SK-N-SH (cell line): ENCODE data around the gene PLS3. TPM values are rescaled to one million over a fixed set of nuclear protein-coding genes. Genes with fewer than 3 reads are reported as not detected.

Source experiments
- CTCF ChIA-PET: fragments of 300-600, 350-600 bp; formaldehyde crosslinking; extraction: SDS; loops from one replicate; lab custom pipeline; 2021; lab: Yijun Ruan, JAX
- POLR2A ChIA-PET: fragments of 350-600 bp; sonication (Branson Sonifier 250); formaldehyde crosslinking; extraction: SDS; loops from one replicate; lab custom pipeline; 2020; ENCODE audit warnings: antibody characterized with exemption, inconsistent platforms; lab: Yijun Ruan, JAX
- DNase-seq: peaks from one replicate; pipeline ENCODE4 v3.0.0; 2012
- H2AFZ ChIP-seq: fragments of 200-600 bp; sonication (generic); 2 replicates; pipeline ENCODE4 v1.8.1; 2016; ENCODE audit warnings: antibody characterized with exemption, mild to moderate bottlenecking, low read depth
- H3F3A ChIP-seq: fragments of 200-600 bp; sonication (generic); replicated peaks from 2 replicates; pipeline ENCODE3; 2016; ENCODE audit warnings: antibody characterized with exemption, mild to moderate bottlenecking; ENCODE audit not compliant: insufficient read depth
- H3K27ac ChIP-seq, 2 experiments: fragments of 200-500 bp in 1 of 2; fragments of 200-600 bp in 1 of 2; sonication (Bioruptor generic) in 1 of 2; sonication (generic), shearing (Covaris generic) in 1 of 2; 2 replicates each; pipeline versions ENCODE4 v1.5.1 to v1.6.1; 2014 to 2016; ENCODE audit warnings: low read depth in 2 of 2, inconsistent platforms in 1 of 2, low read length in 1 of 2, mild to moderate bottlenecking in 1 of 2, mixed read lengths in 1 of 2
- H3K27me3 ChIP-seq: fragments of 200-600 bp; sonication (generic), shearing (Covaris generic); 2 replicates; pipeline ENCODE4 v1.6.1; 2016; ENCODE audit warnings: mixed run types; ENCODE audit not compliant: insufficient read depth
- H3K36me3 ChIP-seq, 2 experiments: fragments of 200-500 bp in 1 of 2; fragments of 200-600 bp in 1 of 2; sonication (Bioruptor generic) in 1 of 2; sonication (generic) in 1 of 2; replicated peaks in 1 of 2; 2 replicates each; pipeline versions ENCODE3 to v1.5.1; 2014 to 2016; ENCODE audit warnings: low read length in 1 of 2, mild to moderate bottlenecking in 1 of 2; ENCODE audit not compliant: insufficient read depth in 2 of 2, control insufficient read depth in 1 of 2
- H3K4me1 ChIP-seq, 2 experiments: fragments of 200-500 bp in 1 of 2; fragments of 200-600 bp in 1 of 2; sonication (Bioruptor generic) in 1 of 2; sonication (generic), shearing (Covaris generic) in 1 of 2; 2 replicates each; pipeline versions ENCODE4 v1.5.1 to v1.6.1; 2014 to 2016; ENCODE audit warnings: low read depth in 1 of 2, low read length in 1 of 2, mixed run types in 1 of 2; ENCODE audit not compliant: insufficient read depth in 2 of 2, control insufficient read depth in 1 of 2
- H3K4me2 ChIP-seq: fragments of 200-600 bp; sonication (generic), shearing (Covaris generic); 2 replicates; pipeline ENCODE4 v1.6.1; 2017; ENCODE audit warnings: mixed run types
- H3K4me3 ChIP-seq, 2 experiments: fragments of 200-500 bp in 1 of 2; fragments of 200-600 bp in 1 of 2; sonication (Bioruptor generic) in 1 of 2; sonication (generic), shearing (Covaris generic) in 1 of 2; 2 replicates each; pipeline versions ENCODE4 v1.5.1 to v1.8.1; 2014 to 2016; ENCODE audit warnings: low read depth in 2 of 2, inconsistent platforms in 1 of 2, low read length in 1 of 2, mild to moderate bottlenecking in 1 of 2, mixed read lengths in 1 of 2, moderate library complexity in 1 of 2
- H3K79me2 ChIP-seq: fragments of 200-600 bp; sonication (generic); 2 replicates; pipeline ENCODE4 v1.8.1; 2017; ENCODE audit warnings: mild to moderate bottlenecking; ENCODE audit not compliant: insufficient read depth
- H3K9ac ChIP-seq: fragments of 200-600 bp; sonication (generic); 2 replicates; pipeline ENCODE4 v1.6.1; 2017; ENCODE audit warnings: mixed run types
- H3K9me2 ChIP-seq: fragments of 200-600 bp; sonication (generic); 2 replicates; pipeline ENCODE4 v1.6.1; 2017; ENCODE audit warnings: mixed run types
- H3K9me3 ChIP-seq: fragments of 200-600 bp; sonication (generic); 2 replicates; pipeline ENCODE4 v1.6.1; 2017; ENCODE audit warnings: mixed run types, mild to moderate bottlenecking, moderate library complexity
- H4K20me1 ChIP-seq: fragments of 200-600 bp; sonication (generic); 2 replicates; pipeline ENCODE4 v1.6.1; 2017; ENCODE audit warnings: mild to moderate bottlenecking, mixed run types; ENCODE audit not compliant: insufficient read depth
- CHD2 ChIP-seq: fragments of 150-350 bp; IDR thresholded peaks from 2 replicates; pipeline ENCODE4 v1.6.1; 2018; ENCODE audit warnings: low read length; ENCODE audit not compliant: partially characterized antibody
- ELF1 ChIP-seq: IDR thresholded peaks from 2 replicates; pipeline ENCODE4 v1.4.0; 2012
- EP300 ChIP-seq, 2 experiments: IDR thresholded peaks; 2 replicates each; pipeline versions ENCODE4 v1.4.0 to v1.6.1; 2012; ENCODE audit warnings: borderline replicate concordance in 1 of 2, low read depth in 1 of 2, low read length in 1 of 2
- EZH2phosphoT487 ChIP-seq: fragments of 200-600 bp; sonication (generic); IDR thresholded peaks from 2 replicates; pipeline ENCODE4 v1.6.1; 2017; ENCODE audit warnings: low read depth, mixed run types, mild to moderate bottlenecking, antibody characterized with exemption, moderate library complexity, borderline replicate concordance
- FOSL2 ChIP-seq: IDR thresholded peaks from 2 replicates; pipeline ENCODE4 v1.4.0; 2012; ENCODE audit warnings: low read depth, mild to moderate bottlenecking, moderate library complexity, borderline replicate concordance
- FOXJ3 ChIP-seq: sonication (generic); formaldehyde crosslinking; IDR thresholded peaks from 2 replicates; pipeline ENCODE4 v1.5.1; 2020; ENCODE audit warnings: mild to moderate bottlenecking, missing genetic modification reagents
- FOXM1 ChIP-seq: IDR thresholded peaks from 2 replicates; pipeline ENCODE4 v1.4.0; 2012; ENCODE audit warnings: low read depth, mild to moderate bottlenecking
- GABPA ChIP-seq: IDR thresholded peaks from 2 replicates; pipeline ENCODE4 v1.4.0; 2012; ENCODE audit warnings: low read depth, mild to moderate bottlenecking
- GATA2 ChIP-seq: sonication (generic); formaldehyde crosslinking; IDR thresholded peaks from 2 replicates; pipeline ENCODE4 v1.5.0; 2020; ENCODE audit warnings: mild to moderate bottlenecking, missing genetic modification reagents
- JUND ChIP-seq: IDR thresholded peaks from 2 replicates; pipeline ENCODE4 v1.4.0; 2012
- MEF2A ChIP-seq: IDR thresholded peaks from 2 replicates; pipeline ENCODE4 v1.4.0; 2012; ENCODE audit warnings: low read depth, borderline replicate concordance
- NFIC ChIP-seq: IDR thresholded peaks from 2 replicates; pipeline ENCODE4 v1.4.0; 2012; ENCODE audit warnings: borderline replicate concordance
- NRF1 ChIP-seq: IDR thresholded peaks from 2 replicates; pipeline ENCODE4 v1.6.1; 2012; ENCODE audit warnings: low read depth, mild to moderate bottlenecking, low read length
- POLR2AphosphoS5 ChIP-seq: IDR thresholded peaks from 2 replicates; pipeline ENCODE4 v1.6.1; 2012; ENCODE audit warnings: low read depth, low read length
- RAD21 ChIP-seq: IDR thresholded peaks from 2 replicates; pipeline ENCODE4 v1.6.1; 2012; ENCODE audit warnings: mild to moderate bottlenecking, low read length
- RCOR1 ChIP-seq: fragments of 150-350 bp; IDR thresholded peaks from 2 replicates; pipeline ENCODE4 v1.6.1; 2017; ENCODE audit warnings: antibody characterized with exemption, low read length
- RFX5 ChIP-seq: IDR thresholded peaks from 2 replicates; pipeline ENCODE4 v1.6.1; 2012; ENCODE audit warnings: mild to moderate bottlenecking, improper control_type of control experiment, low read length
- TAF1 ChIP-seq: IDR thresholded peaks from 2 replicates; pipeline ENCODE4 v1.6.1; 2012; ENCODE audit warnings: low read depth, mild to moderate bottlenecking, low read length, moderate library complexity, borderline replicate concordance
- TCF12 ChIP-seq: IDR thresholded peaks from 2 replicates; pipeline ENCODE4 v1.4.0; 2012
- TEAD4 ChIP-seq: IDR thresholded peaks from 2 replicates; pipeline ENCODE4 v1.4.0; 2012; ENCODE audit warnings: mild to moderate bottlenecking, borderline replicate concordance; ENCODE audit not compliant: insufficient read depth
- YY1 ChIP-seq: IDR thresholded peaks from 2 replicates; pipeline ENCODE4 v1.4.0; 2012; ENCODE audit warnings: low read depth, mild to moderate bottlenecking
- WGBS: methylation state at CpG from one replicate; pipeline ENCODE4 v1.1.6; 2017; ENCODE audit warnings: low lambda C conversion rate; 5-methylcytosine and 5-hydroxymethylcytosine counted together
- polyA plus RNA-seq, 3 experiments: library from polyadenylated mRNA; depleted of rRNA; stranded (reverse); fragments of >200 nt; gene quantifications; 2 replicates each; pipeline ENCODE4 v1.2.3, GENCODE V29; 2012
- TF ChIP-seq, protein P1 (sequence below): fragments of 200-600 bp; sonication (generic); IDR thresholded peaks from 2 replicates; pipeline ENCODE4 v1.6.1; 2017; ENCODE audit warnings: antibody characterized with exemption, mild to moderate bottlenecking, moderate library complexity
- TF ChIP-seq, protein P2 (sequence below): fragments of 150-350 bp; IDR thresholded peaks from 2 replicates; pipeline ENCODE4 v1.6.1; 2017; ENCODE audit warnings: antibody characterized with exemption, low read length, low read depth, borderline replicate concordance
- TF ChIP-seq, protein P3 (sequence below): IDR thresholded peaks from 2 replicates; pipeline ENCODE4 v1.4.0; 2012; ENCODE audit warnings: low read depth
- TF ChIP-seq, protein P4 (sequence below): IDR thresholded peaks from 2 replicates; pipeline ENCODE4; 2012
- TF ChIP-seq, protein P5 (sequence below): IDR thresholded peaks from 2 replicates; pipeline ENCODE4 v1.4.0; 2012; ENCODE audit warnings: low read depth, borderline replicate concordance

Gene PLS3
- polyA plus RNA-seq, 1 of the 3 experiments (the other 2 are of a cell fraction) = 35.7 TPM

DNA sequence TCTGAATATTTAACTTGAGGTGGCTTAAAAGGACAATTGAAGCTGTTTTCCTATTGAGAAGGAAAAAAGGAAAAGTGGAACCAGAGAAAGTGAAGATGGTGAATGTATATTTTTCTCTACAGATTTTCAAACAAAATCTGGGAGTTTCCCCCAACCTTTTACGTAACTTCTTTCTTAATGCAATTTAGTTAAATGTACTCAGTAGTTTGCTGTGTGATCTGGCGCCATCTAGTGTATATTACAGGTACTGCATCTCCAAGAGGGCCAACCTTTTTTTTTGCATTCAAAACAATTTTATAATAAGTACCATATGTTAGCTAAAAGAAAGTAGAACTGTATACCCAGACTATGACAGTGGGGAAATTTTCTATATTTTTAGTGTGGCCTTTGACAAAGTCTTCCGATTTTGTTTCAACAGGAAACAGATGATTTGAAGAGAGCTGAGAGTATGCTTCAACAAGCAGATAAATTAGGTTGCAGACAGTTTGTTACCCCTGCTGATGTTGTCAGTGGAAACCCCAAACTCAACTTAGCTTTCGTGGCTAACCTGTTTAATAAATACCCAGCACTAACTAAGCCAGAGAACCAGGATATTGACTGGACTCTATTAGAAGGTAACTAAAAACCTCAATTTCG is 82.0 kb downstream of the PLS3 start:
- Histone ChIP-seq H3K4me3 (peak overlapping the region in 1 of 2 experiments; percentile 33; a peak in 1 of 4 replicates), H3K27ac (peak overlapping the region; percentile 34 to 51; a peak in 1 of 4 replicates), H3K9me2 (no peaks in the 10 kb centered on the region), H3K4me1 (no peaks in the 10 kb centered on the region; a peak in 1 of 4 replicates), H3K27me3 (peaks cover 3% of the 10 kb centered on the region; the same call in 1 of the 2 replicates), H3K9me3 (no peaks in the 10 kb centered on the region), H3K36me3 (peaks cover 6 to 12% of the 10 kb centered on the region in 2 experiments), H3F3A (peaks cover 11% of the 10 kb centered on the region), H3K4me2 (peak overlapping the region; percentile 17; the same call in 1 of the 2 replicates), H2AFZ (no peak overlapping the region), H3K9ac (no peak overlapping the region), H4K20me1 (no peaks in the 10 kb centered on the region), H3K79me2 (no peaks in the 10 kb centered on the region)
- 23% methylated on average over 5 of the region's 5 CpGs for WGBS
- peak; percentile 48 for DNase-seq
- ChIA-PET CTCF (interaction anchor here (0.6 to 4.6 kb wide), 39 partner anchors 9 to 769 kb away, joined by 3 to 30 read pairs (median 4); no protein-coding TSS in a partner anchor), POLR2A (no interaction called here)
- TF ChIP-seq, protein P1, sequence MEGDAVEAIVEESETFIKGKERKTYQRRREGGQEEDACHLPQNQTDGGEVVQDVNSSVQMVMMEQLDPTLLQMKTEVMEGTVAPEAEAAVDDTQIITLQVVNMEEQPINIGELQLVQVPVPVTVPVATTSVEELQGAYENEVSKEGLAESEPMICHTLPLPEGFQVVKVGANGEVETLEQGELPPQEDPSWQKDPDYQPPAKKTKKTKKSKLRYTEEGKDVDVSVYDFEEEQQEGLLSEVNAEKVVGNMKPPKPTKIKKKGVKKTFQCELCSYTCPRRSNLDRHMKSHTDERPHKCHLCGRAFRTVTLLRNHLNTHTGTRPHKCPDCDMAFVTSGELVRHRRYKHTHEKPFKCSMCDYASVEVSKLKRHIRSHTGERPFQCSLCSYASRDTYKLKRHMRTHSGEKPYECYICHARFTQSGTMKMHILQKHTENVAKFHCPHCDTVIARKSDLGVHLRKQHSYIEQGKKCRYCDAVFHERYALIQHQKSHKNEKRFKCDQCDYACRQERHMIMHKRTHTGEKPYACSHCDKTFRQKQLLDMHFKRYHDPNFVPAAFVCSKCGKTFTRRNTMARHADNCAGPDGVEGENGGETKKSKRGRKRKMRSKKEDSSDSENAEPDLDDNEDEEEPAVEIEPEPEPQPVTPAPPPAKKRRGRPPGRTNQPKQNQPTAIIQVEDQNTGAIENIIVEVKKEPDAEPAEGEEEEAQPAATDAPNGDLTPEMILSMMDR = peak; percentile 98
- TF ChIP-seq TCF12 (peak; percentile 86), CHD2 (peak; percentile 44), JUND (no peak), TEAD4 (no peak), EP300 (IDR thresholded peaks at IDR 0.05; ENCODE audit: borderline replicate concordance in 1 of 2, low read depth in 1 of 2, low read length in 1 of 2) (no peak), MEF2A (no peak), GABPA (no peak), RAD21 (peak; percentile 90), FOXJ3 (CRISPR knock-in tag) (no peak), TAF1 (no peak), NFIC (no peak), FOXM1 (no peak), RFX5 (no peak), FOSL2 (no peak), EZH2phosphoT487 (no peak), GATA2 (CRISPR knock-in tag) (no peak), NRF1 (no peak), POLR2AphosphoS5 (no peak), ELF1 (no peak), RCOR1 (0 out of 2 replicates have a peak, but pooled peaks have one; percentile 14), YY1 (no peak)
- TF ChIP-seq, protein P2, sequence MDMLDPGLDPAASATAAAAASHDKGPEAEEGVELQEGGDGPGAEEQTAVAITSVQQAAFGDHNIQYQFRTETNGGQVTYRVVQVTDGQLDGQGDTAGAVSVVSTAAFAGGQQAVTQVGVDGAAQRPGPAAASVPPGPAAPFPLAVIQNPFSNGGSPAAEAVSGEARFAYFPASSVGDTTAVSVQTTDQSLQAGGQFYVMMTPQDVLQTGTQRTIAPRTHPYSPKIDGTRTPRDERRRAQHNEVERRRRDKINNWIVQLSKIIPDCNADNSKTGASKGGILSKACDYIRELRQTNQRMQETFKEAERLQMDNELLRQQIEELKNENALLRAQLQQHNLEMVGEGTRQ = no peak
- TF ChIP-seq, protein P3, sequence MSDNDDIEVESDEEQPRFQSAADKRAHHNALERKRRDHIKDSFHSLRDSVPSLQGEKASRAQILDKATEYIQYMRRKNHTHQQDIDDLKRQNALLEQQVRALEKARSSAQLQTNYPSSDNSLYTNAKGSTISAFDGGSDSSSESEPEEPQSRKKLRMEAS = no peak
- TF ChIP-seq, protein P4, sequence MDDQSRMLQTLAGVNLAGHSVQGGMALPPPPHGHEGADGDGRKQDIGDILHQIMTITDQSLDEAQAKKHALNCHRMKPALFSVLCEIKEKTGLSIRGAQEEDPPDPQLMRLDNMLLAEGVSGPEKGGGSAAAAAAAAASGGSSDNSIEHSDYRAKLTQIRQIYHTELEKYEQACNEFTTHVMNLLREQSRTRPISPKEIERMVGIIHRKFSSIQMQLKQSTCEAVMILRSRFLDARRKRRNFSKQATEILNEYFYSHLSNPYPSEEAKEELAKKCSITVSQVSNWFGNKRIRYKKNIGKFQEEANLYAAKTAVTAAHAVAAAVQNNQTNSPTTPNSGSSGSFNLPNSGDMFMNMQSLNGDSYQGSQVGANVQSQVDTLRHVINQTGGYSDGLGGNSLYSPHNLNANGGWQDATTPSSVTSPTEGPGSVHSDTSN = no peak
- TF ChIP-seq, protein P5, sequence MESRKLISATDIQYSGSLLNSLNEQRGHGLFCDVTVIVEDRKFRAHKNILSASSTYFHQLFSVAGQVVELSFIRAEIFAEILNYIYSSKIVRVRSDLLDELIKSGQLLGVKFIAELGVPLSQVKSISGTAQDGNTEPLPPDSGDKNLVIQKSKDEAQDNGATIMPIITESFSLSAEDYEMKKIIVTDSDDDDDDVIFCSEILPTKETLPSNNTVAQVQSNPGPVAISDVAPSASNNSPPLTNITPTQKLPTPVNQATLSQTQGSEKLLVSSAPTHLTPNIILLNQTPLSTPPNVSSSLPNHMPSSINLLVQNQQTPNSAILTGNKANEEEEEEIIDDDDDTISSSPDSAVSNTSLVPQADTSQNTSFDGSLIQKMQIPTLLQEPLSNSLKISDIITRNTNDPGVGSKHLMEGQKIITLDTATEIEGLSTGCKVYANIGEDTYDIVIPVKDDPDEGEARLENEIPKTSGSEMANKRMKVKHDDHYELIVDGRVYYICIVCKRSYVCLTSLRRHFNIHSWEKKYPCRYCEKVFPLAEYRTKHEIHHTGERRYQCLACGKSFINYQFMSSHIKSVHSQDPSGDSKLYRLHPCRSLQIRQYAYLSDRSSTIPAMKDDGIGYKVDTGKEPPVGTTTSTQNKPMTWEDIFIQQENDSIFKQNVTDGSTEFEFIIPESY = no peak
